ENCODE measurements around the gene GRAMD1C.

DNA sequence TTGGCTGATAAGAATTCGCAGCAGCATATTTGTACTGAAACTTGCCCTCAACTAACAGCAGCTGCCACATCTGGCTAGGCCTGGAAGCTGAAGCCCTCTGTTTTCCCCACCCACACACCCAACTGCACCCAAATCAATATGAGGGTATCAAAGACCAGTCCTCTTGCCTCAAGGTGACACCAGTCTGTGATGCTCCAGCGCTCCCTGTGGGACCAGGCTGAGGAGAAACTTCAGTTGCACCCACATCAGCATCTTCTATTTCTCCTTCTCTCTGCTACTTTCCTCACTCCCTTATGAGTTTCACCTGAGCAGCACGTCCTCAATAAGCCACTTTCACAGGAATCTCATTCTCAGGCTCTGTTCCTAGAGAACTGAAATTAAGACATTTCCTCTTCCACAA, 18.7 kb upstream of the GRAMD1C start:
- no peak for TF ChIP-seq CTCF (IDR thresholded peaks at IDR 0.05)
- no peak for TF ChIP-seq POLR2A (IDR thresholded peaks at IDR 0.05)
